Measurements from ENCODE around the gene PNMA3. TPM values are rescaled to one million over a fixed set of nuclear protein-coding genes. Genes with fewer than 3 reads are reported as not detected.
"Not testable (repeated sequence)": the region's sequence is repeated elsewhere in the genome, so short reads cannot be mapped to it uniquely, and the experiment has no call there.

PNMA3 gene
- total RNA-seq, 1 donor from 2014 or later, result 9.2 TPM

DNA sequence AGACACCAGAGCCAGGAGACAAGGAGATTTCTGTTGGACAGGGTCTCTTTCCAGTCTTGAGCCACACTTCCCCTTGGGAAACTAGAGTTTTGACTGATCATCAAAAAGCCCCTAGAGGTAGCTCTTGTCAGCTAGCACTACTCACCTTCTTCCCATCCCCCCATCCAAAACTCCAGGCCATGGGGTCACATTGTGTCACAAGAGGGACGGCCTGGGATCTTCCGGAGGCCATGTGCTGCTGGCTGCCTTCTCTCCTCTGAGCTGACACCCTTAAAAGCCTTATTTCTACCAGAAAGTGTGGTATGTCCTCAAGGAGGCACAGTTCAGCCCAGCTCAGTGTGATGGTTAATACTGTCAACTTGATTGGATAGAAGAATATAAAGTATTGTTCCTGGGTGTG, 7.8 kb downstream of the PNMA3 start:
- Mint-ChIP-seq H3K27ac (no peak overlapping the region), H3K4me3 (no peak overlapping the region), H3K9me3 (no peaks in the 10 kb centered on the region), H3K36me3 (no peaks in the 10 kb centered on the region), H3K27me3 (no peaks in the 10 kb centered on the region), H3K4me1 (ENCODE audit: unreplicated experiment) (no peaks in the 10 kb centered on the region)
- DNase-seq (ENCODE audit: extremely low spot score, unreplicated experiment), result no peak
- TF ChIP-seq, protein P1, sequence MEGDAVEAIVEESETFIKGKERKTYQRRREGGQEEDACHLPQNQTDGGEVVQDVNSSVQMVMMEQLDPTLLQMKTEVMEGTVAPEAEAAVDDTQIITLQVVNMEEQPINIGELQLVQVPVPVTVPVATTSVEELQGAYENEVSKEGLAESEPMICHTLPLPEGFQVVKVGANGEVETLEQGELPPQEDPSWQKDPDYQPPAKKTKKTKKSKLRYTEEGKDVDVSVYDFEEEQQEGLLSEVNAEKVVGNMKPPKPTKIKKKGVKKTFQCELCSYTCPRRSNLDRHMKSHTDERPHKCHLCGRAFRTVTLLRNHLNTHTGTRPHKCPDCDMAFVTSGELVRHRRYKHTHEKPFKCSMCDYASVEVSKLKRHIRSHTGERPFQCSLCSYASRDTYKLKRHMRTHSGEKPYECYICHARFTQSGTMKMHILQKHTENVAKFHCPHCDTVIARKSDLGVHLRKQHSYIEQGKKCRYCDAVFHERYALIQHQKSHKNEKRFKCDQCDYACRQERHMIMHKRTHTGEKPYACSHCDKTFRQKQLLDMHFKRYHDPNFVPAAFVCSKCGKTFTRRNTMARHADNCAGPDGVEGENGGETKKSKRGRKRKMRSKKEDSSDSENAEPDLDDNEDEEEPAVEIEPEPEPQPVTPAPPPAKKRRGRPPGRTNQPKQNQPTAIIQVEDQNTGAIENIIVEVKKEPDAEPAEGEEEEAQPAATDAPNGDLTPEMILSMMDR (conservative IDR thresholded peaks at IDR 0.05), result no peak

DNA sequence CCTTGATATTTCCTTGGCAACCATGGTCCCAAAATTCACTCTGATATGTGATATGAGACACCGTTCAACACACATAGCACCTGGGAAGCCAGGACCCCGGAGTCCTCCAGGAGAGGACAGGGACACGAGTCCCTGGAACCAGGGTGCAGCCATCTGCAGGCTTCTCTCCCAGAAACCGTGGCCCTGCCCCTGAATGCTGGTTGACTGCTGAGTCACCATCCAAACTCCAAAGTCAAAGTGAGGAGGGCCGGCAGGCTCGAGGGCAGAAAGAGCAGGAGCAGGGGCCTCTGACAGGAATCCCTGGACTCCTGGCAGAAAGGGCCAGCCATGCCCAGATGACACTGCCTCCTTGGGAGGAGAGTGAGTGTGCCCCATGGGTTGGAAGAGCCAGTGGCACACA, 9.1 kb downstream of the PNMA3 start:
- Mint-ChIP-seq H3K4me1 (ENCODE audit: unreplicated experiment) (no peaks in the 10 kb centered on the region), H3K9me3 (no peaks in the 10 kb centered on the region), H3K4me3 (no peak overlapping the region), H3K27me3 (no peaks in the 10 kb centered on the region), H3K36me3 (no peaks in the 10 kb centered on the region), H3K27ac (no peak overlapping the region)
- TF ChIP-seq, protein P1 (conservative IDR thresholded peaks at IDR 0.05), result no peak
- no peak for DNase-seq (ENCODE audit: extremely low spot score, unreplicated experiment)

- H3K27me3 Mint-ChIP-seq; H3K9me3 Mint-ChIP-seq; DNase-seq (ENCODE audit: extremely low spot score, unreplicated experiment); H3K27ac Mint-ChIP-seq; H3K36me3 Mint-ChIP-seq; H3K4me3 Mint-ChIP-seq; H3K4me1 Mint-ChIP-seq (ENCODE audit: unreplicated experiment): not testable (repeated sequence)
Measured at GRCh38 chrX:153066402-153066801, 10.1 kb downstream of the PNMA3 start.

DNA sequence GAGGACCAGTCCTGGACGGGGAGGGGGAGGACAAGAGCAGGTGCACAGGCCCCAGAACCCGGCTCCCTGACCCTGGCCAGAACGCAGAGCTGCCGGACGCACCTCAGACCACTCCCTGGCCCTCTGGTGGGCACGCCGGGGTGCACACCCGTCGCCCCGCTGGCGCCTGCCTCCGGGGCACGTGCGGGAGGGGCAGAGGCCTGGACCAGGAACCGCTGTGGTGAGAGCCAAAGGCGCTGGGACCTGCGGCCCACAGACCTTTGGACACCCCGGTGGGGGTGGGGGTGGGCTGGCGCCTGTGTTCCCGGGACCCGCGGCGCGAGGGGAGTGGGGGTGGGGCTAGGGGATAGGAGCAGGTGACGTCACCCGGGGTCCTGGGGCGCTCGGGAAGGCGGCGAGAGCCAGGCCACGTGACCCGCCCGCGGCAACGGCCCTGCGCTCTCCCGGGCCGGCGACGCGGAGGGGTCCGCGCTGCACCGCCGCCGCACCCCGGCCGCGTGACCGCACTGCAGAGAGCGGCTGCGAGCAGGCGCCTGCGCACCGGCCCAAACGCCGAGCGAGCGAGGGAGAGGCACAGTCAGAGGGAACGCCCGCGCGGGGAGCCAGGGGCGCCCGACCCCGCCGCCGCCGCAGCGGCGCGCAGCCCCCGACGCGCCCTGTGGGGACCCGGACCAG, 15.8 kb downstream of the PNMA3 start, which contains the start of gene PNMA6A:
Gene PNMA6A, plus strand, starts transcription at position 546 of the 675 bp plus-strand sequence. CDS start 609 bp downstream, outside the sequence.
- not testable (repeated sequence) for DNase-seq (ENCODE audit: extremely low spot score, unreplicated experiment); H3K27ac Mint-ChIP-seq; H3K36me3 Mint-ChIP-seq; H3K4me3 Mint-ChIP-seq; H3K4me1 Mint-ChIP-seq (ENCODE audit: unreplicated experiment); H3K27me3 Mint-ChIP-seq; H3K9me3 Mint-ChIP-seq

DNA sequence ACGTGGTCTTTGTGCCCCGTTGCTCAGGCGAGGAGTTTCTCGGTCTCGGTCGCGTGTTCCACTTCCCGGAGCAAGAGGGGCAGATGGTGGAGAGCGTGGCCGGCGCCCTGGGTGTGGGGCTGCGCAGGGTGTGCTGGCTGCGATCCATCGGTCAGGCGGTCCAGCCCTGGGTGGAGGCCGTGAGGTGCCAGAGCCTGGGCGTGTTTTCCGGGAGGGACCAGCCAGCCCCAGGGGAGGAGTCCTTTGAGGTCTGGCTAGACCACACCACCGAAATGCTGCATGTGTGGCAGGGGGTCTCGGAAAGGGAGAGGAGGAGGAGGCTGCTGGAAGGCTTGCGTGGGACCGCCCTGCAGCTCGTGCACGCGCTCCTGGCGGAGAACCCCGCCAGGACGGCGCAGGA, 17.1 kb downstream of the PNMA3 start:
- DNase-seq (ENCODE audit: extremely low spot score, unreplicated experiment); H3K4me1 Mint-ChIP-seq (ENCODE audit: unreplicated experiment); H3K36me3 Mint-ChIP-seq; H3K4me3 Mint-ChIP-seq; H3K27ac Mint-ChIP-seq; H3K27me3 Mint-ChIP-seq; H3K9me3 Mint-ChIP-seq: not testable (repeated sequence)

GRCh38 chrX:153074262-153074899, 18.1 kb downstream of the PNMA3 start:
- no peaks in the 10 kb centered on the region for H3K4me1 Mint-ChIP-seq (ENCODE audit: unreplicated experiment)
- H3K4me3 Mint-ChIP-seq, result peak overlapping the region; percentile 47
- no peaks in the 10 kb centered on the region for H3K27me3 Mint-ChIP-seq

GRCh38 chrX:153074935-153075334, 18.7 kb downstream of the PNMA3 start:
- Mint-ChIP-seq H3K27me3 (no peaks in the 10 kb centered on the region), H3K4me1 (ENCODE audit: unreplicated experiment) (no peaks in the 10 kb centered on the region), H3K36me3 (no peaks in the 10 kb centered on the region), H3K4me3 (peak overlapping the region; percentile 47), H3K9me3 (no peaks in the 10 kb centered on the region), H3K27ac (no peak overlapping the region)
- no peak for DNase-seq (ENCODE audit: extremely low spot score, unreplicated experiment)
- TF ChIP-seq, protein P1 (conservative IDR thresholded peaks at IDR 0.05), result no peak

More at GRCh38 chrX:153074262-153074899, 18.1 kb downstream of the PNMA3 start:
- Mint-ChIP-seq H3K27ac (no peak overlapping the region), H3K9me3 (no peaks in the 10 kb centered on the region), H3K36me3 (no peaks in the 10 kb centered on the region)
- TF ChIP-seq, protein P1 (conservative IDR thresholded peaks at IDR 0.05), result no peak
- no peak for DNase-seq (ENCODE audit: extremely low spot score, unreplicated experiment)
